Measurements from ENCODE around the gene SLC7A5. TPM values are rescaled to one million over a fixed set of nuclear protein-coding genes. Genes with fewer than 3 reads are reported as not detected.

SLC7A5 gene
- total and polyA plus RNA-seq, 2 of the 13 experiments (the other 11 are each of a cell fraction or from before 2014, with no cell fraction given) = 79.6 to 155 TPM

DNA sequence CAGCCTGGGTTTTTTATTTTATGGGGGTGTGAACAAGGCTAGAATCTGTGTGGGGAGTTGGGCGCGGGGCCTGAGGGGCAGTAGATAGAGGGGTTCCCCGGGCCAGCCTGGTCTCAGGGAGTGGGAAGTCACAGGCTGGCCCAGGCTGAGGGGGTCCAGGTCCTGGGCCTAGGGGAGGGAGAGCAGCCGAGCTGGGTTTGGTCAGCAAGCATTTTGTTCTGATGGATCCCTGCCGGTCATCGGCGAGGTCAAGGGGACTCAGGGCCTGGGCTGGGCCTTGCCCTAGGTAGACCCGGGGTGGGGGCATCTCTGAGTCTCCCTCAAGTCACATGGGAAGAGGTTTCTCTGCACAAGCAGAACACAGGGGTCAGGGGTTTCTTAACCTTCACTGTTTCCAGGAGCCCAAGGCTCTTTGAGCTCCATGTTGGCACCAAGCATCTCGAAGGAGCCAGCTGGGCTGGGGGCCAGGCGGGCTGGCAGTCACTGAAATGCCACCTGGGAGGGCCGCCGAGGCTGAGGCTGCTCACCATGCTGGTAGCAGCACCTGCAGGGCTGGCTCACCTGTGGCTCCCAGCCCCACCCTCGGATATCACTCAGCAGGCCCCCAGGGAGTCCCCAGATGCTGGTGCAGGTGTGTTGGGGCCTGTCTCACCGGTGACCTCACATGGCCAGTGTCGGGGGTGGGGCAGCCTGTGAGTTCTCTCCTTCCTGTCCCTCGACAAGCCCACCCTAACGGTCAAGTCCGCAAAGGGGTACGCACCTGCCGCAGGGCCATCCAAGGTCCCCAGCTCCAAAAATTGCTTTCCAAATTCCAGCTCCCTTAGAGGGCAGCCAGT, 41.0 kb downstream of the SLC7A5 start (continued):
- TF ChIP-seq ZNF816 (CRISPR knock-in tag; IDR thresholded peaks at IDR 0.05; ENCODE audit: borderline replicate concordance) = no peak
- peak in 1 of 2 experiments; percentile 35; a peak in 2 of 4 replicates for TF ChIP-seq POLR2A (IDR thresholded peaks at IDR 0.05; ENCODE audit: insufficient read depth in 1 of 2, low read depth in 2 of 2, low read length in 2 of 2)
- TF ChIP-seq, protein P1, sequence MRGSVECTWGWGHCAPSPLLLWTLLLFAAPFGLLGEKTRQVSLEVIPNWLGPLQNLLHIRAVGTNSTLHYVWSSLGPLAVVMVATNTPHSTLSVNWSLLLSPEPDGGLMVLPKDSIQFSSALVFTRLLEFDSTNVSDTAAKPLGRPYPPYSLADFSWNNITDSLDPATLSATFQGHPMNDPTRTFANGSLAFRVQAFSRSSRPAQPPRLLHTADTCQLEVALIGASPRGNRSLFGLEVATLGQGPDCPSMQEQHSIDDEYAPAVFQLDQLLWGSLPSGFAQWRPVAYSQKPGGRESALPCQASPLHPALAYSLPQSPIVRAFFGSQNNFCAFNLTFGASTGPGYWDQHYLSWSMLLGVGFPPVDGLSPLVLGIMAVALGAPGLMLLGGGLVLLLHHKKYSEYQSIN (CRISPR knock-in tag; IDR thresholded peaks at IDR 0.05; ENCODE audit: borderline replicate concordance) = no peak
- TF ChIP-seq, protein P2, sequence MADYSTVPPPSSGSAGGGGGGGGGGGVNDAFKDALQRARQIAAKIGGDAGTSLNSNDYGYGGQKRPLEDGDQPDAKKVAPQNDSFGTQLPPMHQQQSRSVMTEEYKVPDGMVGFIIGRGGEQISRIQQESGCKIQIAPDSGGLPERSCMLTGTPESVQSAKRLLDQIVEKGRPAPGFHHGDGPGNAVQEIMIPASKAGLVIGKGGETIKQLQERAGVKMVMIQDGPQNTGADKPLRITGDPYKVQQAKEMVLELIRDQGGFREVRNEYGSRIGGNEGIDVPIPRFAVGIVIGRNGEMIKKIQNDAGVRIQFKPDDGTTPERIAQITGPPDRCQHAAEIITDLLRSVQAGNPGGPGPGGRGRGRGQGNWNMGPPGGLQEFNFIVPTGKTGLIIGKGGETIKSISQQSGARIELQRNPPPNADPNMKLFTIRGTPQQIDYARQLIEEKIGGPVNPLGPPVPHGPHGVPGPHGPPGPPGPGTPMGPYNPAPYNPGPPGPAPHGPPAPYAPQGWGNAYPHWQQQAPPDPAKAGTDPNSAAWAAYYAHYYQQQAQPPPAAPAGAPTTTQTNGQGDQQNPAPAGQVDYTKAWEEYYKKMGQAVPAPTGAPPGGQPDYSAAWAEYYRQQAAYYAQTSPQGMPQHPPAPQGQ (CRISPR knock-in tag; IDR thresholded peaks at IDR 0.05; ENCODE audit: borderline replicate concordance) = no peak
- no peak for TF ChIP-seq PHF21A (CRISPR knock-in tag; IDR thresholded peaks at IDR 0.05)
- TF ChIP-seq ZNF598 (CRISPR knock-in tag; IDR thresholded peaks at IDR 0.05; ENCODE audit: borderline replicate concordance) = no peak
- TF ChIP-seq KDM2A (CRISPR knock-in tag; IDR thresholded peaks at IDR 0.05; ENCODE audit: borderline replicate concordance, low read depth) = peak; percentile 58
- TF ChIP-seq ZNF788 (CRISPR knock-in tag; IDR thresholded peaks at IDR 0.05; ENCODE audit: borderline replicate concordance) = no peak
- peak; percentile 73 for TF ChIP-seq POLR2G (IDR thresholded peaks at IDR 0.05; ENCODE audit: low read depth, low read length)
- TF ChIP-seq, protein P3, sequence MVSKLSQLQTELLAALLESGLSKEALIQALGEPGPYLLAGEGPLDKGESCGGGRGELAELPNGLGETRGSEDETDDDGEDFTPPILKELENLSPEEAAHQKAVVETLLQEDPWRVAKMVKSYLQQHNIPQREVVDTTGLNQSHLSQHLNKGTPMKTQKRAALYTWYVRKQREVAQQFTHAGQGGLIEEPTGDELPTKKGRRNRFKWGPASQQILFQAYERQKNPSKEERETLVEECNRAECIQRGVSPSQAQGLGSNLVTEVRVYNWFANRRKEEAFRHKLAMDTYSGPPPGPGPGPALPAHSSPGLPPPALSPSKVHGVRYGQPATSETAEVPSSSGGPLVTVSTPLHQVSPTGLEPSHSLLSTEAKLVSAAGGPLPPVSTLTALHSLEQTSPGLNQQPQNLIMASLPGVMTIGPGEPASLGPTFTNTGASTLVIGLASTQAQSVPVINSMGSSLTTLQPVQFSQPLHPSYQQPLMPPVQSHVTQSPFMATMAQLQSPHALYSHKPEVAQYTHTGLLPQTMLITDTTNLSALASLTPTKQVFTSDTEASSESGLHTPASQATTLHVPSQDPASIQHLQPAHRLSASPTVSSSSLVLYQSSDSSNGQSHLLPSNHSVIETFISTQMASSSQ (IDR thresholded peaks at IDR 0.05; ENCODE audit: low read depth) = no peak
- TF ChIP-seq, protein P3 (CRISPR knock-in tag; IDR thresholded peaks at IDR 0.05; ENCODE audit: borderline replicate concordance) = no peak
- no peak for TF ChIP-seq ZNF343 (CRISPR knock-in tag; IDR thresholded peaks at IDR 0.05)
- TF ChIP-seq RAD21 (CRISPR knock-in tag; IDR thresholded peaks at IDR 0.05) = no peak
- TF ChIP-seq, protein P4, sequence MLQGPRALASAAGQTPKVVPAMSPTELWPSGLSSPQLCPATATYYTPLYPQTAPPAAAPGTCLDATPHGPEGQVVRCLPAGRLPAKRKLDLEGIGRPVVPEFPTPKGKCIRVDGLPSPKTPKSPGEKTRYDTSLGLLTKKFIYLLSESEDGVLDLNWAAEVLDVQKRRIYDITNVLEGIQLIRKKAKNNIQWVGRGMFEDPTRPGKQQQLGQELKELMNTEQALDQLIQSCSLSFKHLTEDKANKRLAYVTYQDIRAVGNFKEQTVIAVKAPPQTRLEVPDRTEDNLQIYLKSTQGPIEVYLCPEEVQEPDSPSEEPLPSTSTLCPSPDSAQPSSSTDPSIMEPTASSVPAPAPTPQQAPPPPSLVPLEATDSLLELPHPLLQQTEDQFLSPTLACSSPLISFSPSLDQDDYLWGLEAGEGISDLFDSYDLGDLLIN (CRISPR knock-in tag; IDR thresholded peaks at IDR 0.05; ENCODE audit: borderline replicate concordance) = no peak
- TF ChIP-seq, protein P5, sequence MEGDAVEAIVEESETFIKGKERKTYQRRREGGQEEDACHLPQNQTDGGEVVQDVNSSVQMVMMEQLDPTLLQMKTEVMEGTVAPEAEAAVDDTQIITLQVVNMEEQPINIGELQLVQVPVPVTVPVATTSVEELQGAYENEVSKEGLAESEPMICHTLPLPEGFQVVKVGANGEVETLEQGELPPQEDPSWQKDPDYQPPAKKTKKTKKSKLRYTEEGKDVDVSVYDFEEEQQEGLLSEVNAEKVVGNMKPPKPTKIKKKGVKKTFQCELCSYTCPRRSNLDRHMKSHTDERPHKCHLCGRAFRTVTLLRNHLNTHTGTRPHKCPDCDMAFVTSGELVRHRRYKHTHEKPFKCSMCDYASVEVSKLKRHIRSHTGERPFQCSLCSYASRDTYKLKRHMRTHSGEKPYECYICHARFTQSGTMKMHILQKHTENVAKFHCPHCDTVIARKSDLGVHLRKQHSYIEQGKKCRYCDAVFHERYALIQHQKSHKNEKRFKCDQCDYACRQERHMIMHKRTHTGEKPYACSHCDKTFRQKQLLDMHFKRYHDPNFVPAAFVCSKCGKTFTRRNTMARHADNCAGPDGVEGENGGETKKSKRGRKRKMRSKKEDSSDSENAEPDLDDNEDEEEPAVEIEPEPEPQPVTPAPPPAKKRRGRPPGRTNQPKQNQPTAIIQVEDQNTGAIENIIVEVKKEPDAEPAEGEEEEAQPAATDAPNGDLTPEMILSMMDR (CRISPR knock-in tag; IDR thresholded peaks at IDR 0.05) = 0 out of 2 replicates have a peak, but pooled peaks have one; percentile 29
